ENCODE results near the gene CNFN.
A peak's percentile ranks its signal among the peaks of the same experiment; 100 is the strongest.

CNFN gene

GRCh38 chr19:42389899-42390298 is at the start of gene CNFN:
Gene CNFN, minus strand, starts transcription at chr19:42390297. Its CDS starts 1,260 bp downstream, at chr19:42389037.
- Histone ChIP-seq H3K9me3 (ENCODE audit: low read length) (no peaks in the 10 kb centered on the region), H3K36me3 (ENCODE audit: insufficient read depth, low read length) (no peaks in the 10 kb centered on the region), H2AFZ (ENCODE audit: low read depth, low read length) (no peak within 1 kb of the TSS), H3K4me3 (ENCODE audit: low read length) (no peak within 1 kb of the TSS), H3K4me1 (ENCODE audit: insufficient read depth, low read length) (peaks cover 2% of the 10 kb centered on the region), H3K27me3 (ENCODE audit: insufficient read depth, low read length) (peaks cover 25% of the 10 kb centered on the region)

GRCh38 chr19:42436006-42436405 is 45.9 kb upstream of the CNFN start:
- no peaks in the 10 kb centered on the region for H3K27me3 ChIP-seq (ENCODE audit: insufficient read depth, low read length)
- H3K9me3 ChIP-seq (ENCODE audit: low read length): no peaks in the 10 kb centered on the region
- no peaks in the 10 kb centered on the region for H3K36me3 ChIP-seq (ENCODE audit: insufficient read depth, low read length)
- H3K4me3 ChIP-seq (ENCODE audit: low read length): no peak overlapping the region
- H3K4me1 ChIP-seq (ENCODE audit: insufficient read depth, low read length): peaks cover 11% of the 10 kb centered on the region
- H2AFZ ChIP-seq (ENCODE audit: low read depth, low read length): no peak overlapping the region

- no peaks in the 10 kb centered on the region for H3K36me3 ChIP-seq (ENCODE audit: insufficient read depth, low read length)
- H2AFZ ChIP-seq (ENCODE audit: low read depth, low read length): no peak overlapping the region
- H3K27me3 ChIP-seq (ENCODE audit: insufficient read depth, low read length): no peaks in the 10 kb centered on the region
- no peaks in the 10 kb centered on the region for H3K9me3 ChIP-seq (ENCODE audit: low read length)
- peaks cover 11% of the 10 kb centered on the region for H3K4me1 ChIP-seq (ENCODE audit: insufficient read depth, low read length)
- no peak overlapping the region for H3K4me3 ChIP-seq (ENCODE audit: low read length)
Observed at GRCh38 chr19:42435316-42435715, 45.2 kb upstream of the CNFN start.

GRCh38 chr19:42433503-42434260 is 43.6 kb upstream of the CNFN start:
- H3K27me3 ChIP-seq (ENCODE audit: insufficient read depth, low read length): no peaks in the 10 kb centered on the region
- H3K4me1 ChIP-seq (ENCODE audit: insufficient read depth, low read length): peaks cover 11% of the 10 kb centered on the region
- H3K4me3 ChIP-seq (ENCODE audit: low read length): no peak overlapping the region
- H3K36me3 ChIP-seq (ENCODE audit: insufficient read depth, low read length): no peaks in the 10 kb centered on the region
- no peak overlapping the region for H2AFZ ChIP-seq (ENCODE audit: low read depth, low read length)
- no peaks in the 10 kb centered on the region for H3K9me3 ChIP-seq (ENCODE audit: low read length)

- Histone ChIP-seq H3K27me3 (ENCODE audit: insufficient read depth, low read length) (no peaks in the 10 kb centered on the region), H3K9me3 (ENCODE audit: low read length) (no peaks in the 10 kb centered on the region), H3K4me3 (ENCODE audit: low read length) (no peak overlapping the region), H2AFZ (ENCODE audit: low read depth, low read length) (no peak overlapping the region), H3K36me3 (ENCODE audit: insufficient read depth, low read length) (no peaks in the 10 kb centered on the region), H3K4me1 (ENCODE audit: insufficient read depth, low read length) (peaks cover 11% of the 10 kb centered on the region)
Observed at GRCh38 chr19:42431486-42431885, 41.4 kb upstream of the CNFN start.

GRCh38 chr19:42428676-42429075 is 38.6 kb upstream of the CNFN start:
- H3K9me3 ChIP-seq (ENCODE audit: low read length): no peaks in the 10 kb centered on the region
- no peak overlapping the region for H2AFZ ChIP-seq (ENCODE audit: low read depth, low read length)
- no peaks in the 10 kb centered on the region for H3K36me3 ChIP-seq (ENCODE audit: insufficient read depth, low read length)
- H3K27me3 ChIP-seq (ENCODE audit: insufficient read depth, low read length): no peaks in the 10 kb centered on the region
- peaks cover 11% of the 10 kb centered on the region for H3K4me1 ChIP-seq (ENCODE audit: insufficient read depth, low read length)
- no peak overlapping the region for H3K4me3 ChIP-seq (ENCODE audit: low read length)

GRCh38 chr19:42427313-42427712 is 37.2 kb upstream of the CNFN start, which contains the start of gene LIPE:
Gene LIPE, minus strand, starts transcription at chr19:42427388. Its CDS starts 239 bp downstream, at chr19:42427149.
- no peak within 1 kb of the TSS for H3K4me3 ChIP-seq (ENCODE audit: low read length)
- H3K27me3 ChIP-seq (ENCODE audit: insufficient read depth, low read length): no peaks in the 10 kb centered on the region

GRCh38 chr19:42426643-42427042 is 36.5 kb upstream of the CNFN start:
- Histone ChIP-seq H2AFZ (ENCODE audit: low read depth, low read length) (no peak overlapping the region), H3K27me3 (ENCODE audit: insufficient read depth, low read length) (no peaks in the 10 kb centered on the region), H3K36me3 (ENCODE audit: insufficient read depth, low read length) (no peaks in the 10 kb centered on the region), H3K9me3 (ENCODE audit: low read length) (no peaks in the 10 kb centered on the region), H3K4me1 (ENCODE audit: insufficient read depth, low read length) (peaks cover 9% of the 10 kb centered on the region), H3K4me3 (ENCODE audit: low read length) (no peak overlapping the region)

More at GRCh38 chr19:42427313-42427712, 37.2 kb upstream of the CNFN start, which contains the start of gene LIPE:
- H3K4me1 ChIP-seq (ENCODE audit: insufficient read depth, low read length): peaks cover 3% of the 10 kb centered on the region
- no peaks in the 10 kb centered on the region for H3K9me3 ChIP-seq (ENCODE audit: low read length)
- no peaks in the 10 kb centered on the region for H3K36me3 ChIP-seq (ENCODE audit: insufficient read depth, low read length)
- no peak within 1 kb of the TSS for H2AFZ ChIP-seq (ENCODE audit: low read depth, low read length)

- no peak overlapping the region for H3K4me3 ChIP-seq (ENCODE audit: low read length)
- no peaks in the 10 kb centered on the region for H3K36me3 ChIP-seq (ENCODE audit: insufficient read depth, low read length)
- H3K9me3 ChIP-seq (ENCODE audit: low read length): no peaks in the 10 kb centered on the region
- no peaks in the 10 kb centered on the region for H3K27me3 ChIP-seq (ENCODE audit: insufficient read depth, low read length)
- H2AFZ ChIP-seq (ENCODE audit: low read depth, low read length): no peak overlapping the region
- H3K4me1 ChIP-seq (ENCODE audit: insufficient read depth, low read length): peaks cover 12% of the 10 kb centered on the region
Observed at GRCh38 chr19:42424712-42425131, 34.6 kb upstream of the CNFN start.

- Histone ChIP-seq H3K36me3 (ENCODE audit: insufficient read depth, low read length) (no peaks in the 10 kb centered on the region), H3K27me3 (ENCODE audit: insufficient read depth, low read length) (no peaks in the 10 kb centered on the region), H3K4me3 (ENCODE audit: low read length) (no peak overlapping the region), H3K9me3 (ENCODE audit: low read length) (no peaks in the 10 kb centered on the region), H3K4me1 (ENCODE audit: insufficient read depth, low read length) (peaks cover 12% of the 10 kb centered on the region), H2AFZ (ENCODE audit: low read depth, low read length) (no peak overlapping the region)
Observed at GRCh38 chr19:42424345-42424707, 34.2 kb upstream of the CNFN start.

- Histone ChIP-seq H3K36me3 (ENCODE audit: insufficient read depth, low read length) (no peaks in the 10 kb centered on the region), H3K27me3 (ENCODE audit: insufficient read depth, low read length) (no peaks in the 10 kb centered on the region), H3K9me3 (ENCODE audit: low read length) (no peaks in the 10 kb centered on the region), H3K4me1 (ENCODE audit: insufficient read depth, low read length) (peaks cover 12% of the 10 kb centered on the region), H3K4me3 (ENCODE audit: low read length) (peak overlapping the region; percentile 80), H2AFZ (ENCODE audit: low read depth, low read length) (peak overlapping the region; percentile 76)
Observed at GRCh38 chr19:42423462-42424344, 33.6 kb upstream of the CNFN start.

- peak overlapping the region; percentile 76 for H2AFZ ChIP-seq (ENCODE audit: low read depth, low read length)
- peaks cover 12% of the 10 kb centered on the region for H3K4me1 ChIP-seq (ENCODE audit: insufficient read depth, low read length)
- H3K27me3 ChIP-seq (ENCODE audit: insufficient read depth, low read length): no peaks in the 10 kb centered on the region
- no peaks in the 10 kb centered on the region for H3K9me3 ChIP-seq (ENCODE audit: low read length)
- H3K4me3 ChIP-seq (ENCODE audit: low read length): peak overlapping the region; percentile 80
- no peaks in the 10 kb centered on the region for H3K36me3 ChIP-seq (ENCODE audit: insufficient read depth, low read length)
Observed at GRCh38 chr19:42422901-42423461, 32.9 kb upstream of the CNFN start.

Measured in neuron (in vitro differentiated cells).